ENCODE measurements around the gene CNPY4.

Gene CNPY4

GRCh38 chr7:100091411-100092181 is 27.8 kb upstream of the CNPY4 start:
- DNase-seq (ENCODE audit: low read depth): no peak

- no peak for DNase-seq (ENCODE audit: low read depth)
These were observed 26.4 kb upstream of the CNPY4 start for GRCh38 chr7:100093054-100093453.

- no peak for DNase-seq (ENCODE audit: low read depth)
These were observed 25.9 kb upstream of the CNPY4 start for GRCh38 chr7:100093498-100093897.

GRCh38 chr7:100093925-100094486 is 25.4 kb upstream of the CNPY4 start:
- DNase-seq (ENCODE audit: low read depth): no peak

- no peak for DNase-seq (ENCODE audit: low read depth)
These were observed 24.1 kb upstream of the CNPY4 start for GRCh38 chr7:100095289-100095688.

GRCh38 chr7:100095704-100096103 is 23.7 kb upstream of the CNPY4 start:
- no peak for DNase-seq (ENCODE audit: low read depth)

- DNase-seq (ENCODE audit: low read depth): no peak
These were observed 20.5 kb upstream of the CNPY4 start for GRCh38 chr7:100098913-100099312.

GRCh38 chr7:100099452-100099851 is 20.0 kb upstream of the CNPY4 start:
- DNase-seq (ENCODE audit: low read depth): no peak

- DNase-seq (ENCODE audit: low read depth): peak; percentile 80
These were observed 18.9 kb upstream of the CNPY4 start for GRCh38 chr7:100100420-100101015.

GRCh38 chr7:100101016-100101862 is 18.2 kb upstream of the CNPY4 start, which contains the start of the genes AP4M1 and MCM7:
Gene AP4M1 (plus strand): TSS chr7:100101643. CDS start chr7:100101715, 72 bp downstream.
Gene MCM7 (minus strand): TSS chr7:100101397. CDS start chr7:100101294, 103 bp downstream.
- peak; percentile 98 for DNase-seq (ENCODE audit: low read depth)

- no peak for DNase-seq (ENCODE audit: low read depth)
These were observed 16.2 kb upstream of the CNPY4 start for GRCh38 chr7:100102950-100103840.

- no peak for DNase-seq (ENCODE audit: low read depth)
These were observed 13.9 kb upstream of the CNPY4 start for GRCh38 chr7:100105534-100105933.

- no peak for DNase-seq (ENCODE audit: low read depth)
These were observed 12.8 kb upstream of the CNPY4 start for GRCh38 chr7:100106633-100107032.

- DNase-seq (ENCODE audit: low read depth): no peak
These were observed 12.2 kb upstream of the CNPY4 start for GRCh38 chr7:100107125-100107737.

- DNase-seq (ENCODE audit: low read depth): no peak
These were observed 11.5 kb upstream of the CNPY4 start for GRCh38 chr7:100107890-100108289.

- DNase-seq (ENCODE audit: low read depth): no peak
These were observed 9.8 kb upstream of the CNPY4 start for GRCh38 chr7:100109521-100110163.

- DNase-seq (ENCODE audit: low read depth): no peak
These were observed 8.3 kb upstream of the CNPY4 start for GRCh38 chr7:100111156-100111555.

- DNase-seq (ENCODE audit: low read depth): no peak
These were observed 7.5 kb upstream of the CNPY4 start for GRCh38 chr7:100111914-100112313.

- no peak for DNase-seq (ENCODE audit: low read depth)
These were observed 4.4 kb upstream of the CNPY4 start for GRCh38 chr7:100115026-100115425.

GRCh38 chr7:100118388-100119071 is 904 bp upstream of the CNPY4 start:
- DNase-seq (ENCODE audit: low read depth): no peak
